Panc1 (cell line): ENCODE measurements around the gene TLE4.

Source experiments
- SIN3A ChIP-seq: IDR thresholded peaks from 2 replicates; pipeline ENCODE4 v1.6.1; 2012; ENCODE audit warnings: low read depth, mild to moderate bottlenecking, low read length, moderate library complexity, borderline replicate concordance; ENCODE audit not compliant: insufficient read depth
- TF ChIP-seq, protein P1 (sequence below), 2 experiments: IDR thresholded peaks; 2 replicates each; pipeline ENCODE4 v1.6.1; 2011 to 2012; ENCODE audit warnings: low read depth in 2 of 2, control low read depth in 1 of 2, low read length in 1 of 2, mild to moderate bottlenecking in 1 of 2, moderate library complexity in 1 of 2; ENCODE audit not compliant: insufficient read depth in 1 of 2
- TF ChIP-seq, protein P2 (sequence below): fragments of 450-650 bp; IDR thresholded peaks from 2 replicates; pipeline ENCODE4 v1.5.1; 2017; ENCODE audit warnings: mild to moderate bottlenecking

DNA sequence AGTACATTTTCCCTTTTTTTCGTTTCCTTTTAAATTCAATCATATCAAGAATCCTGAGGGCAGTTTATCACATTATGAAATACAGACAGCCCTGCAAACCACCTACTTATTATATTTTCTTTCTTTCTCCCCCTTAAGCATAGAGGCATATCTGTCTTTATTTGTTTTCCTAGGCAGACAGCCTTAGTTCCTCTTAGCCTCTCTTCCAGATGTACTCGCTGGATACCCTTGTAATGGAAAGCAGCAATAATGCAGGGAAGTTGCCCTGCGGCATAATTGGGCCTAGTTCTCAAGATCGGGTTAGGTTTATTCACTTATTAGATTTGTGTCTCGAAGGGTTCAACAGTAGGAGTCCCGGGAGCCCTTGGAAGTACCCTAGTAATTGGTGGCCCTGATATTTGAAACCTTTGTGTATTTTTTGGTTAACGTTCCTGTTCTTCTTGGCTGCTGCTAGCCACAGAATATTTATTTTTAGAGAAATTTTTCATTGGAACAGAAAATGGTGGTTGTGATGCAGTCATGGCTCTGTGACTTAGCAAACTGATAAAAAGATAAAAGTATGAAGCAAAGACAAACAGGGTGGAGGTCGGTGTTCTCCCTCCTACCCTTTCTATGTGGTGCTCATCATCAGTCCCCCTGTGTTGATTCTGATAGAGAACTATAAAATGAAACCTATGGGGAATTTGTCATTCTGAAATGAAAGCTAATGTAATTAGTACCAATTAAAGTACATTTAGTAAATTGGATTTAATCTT is 6.4 kb downstream of the TLE4 start:
- TF ChIP-seq, protein P1, sequence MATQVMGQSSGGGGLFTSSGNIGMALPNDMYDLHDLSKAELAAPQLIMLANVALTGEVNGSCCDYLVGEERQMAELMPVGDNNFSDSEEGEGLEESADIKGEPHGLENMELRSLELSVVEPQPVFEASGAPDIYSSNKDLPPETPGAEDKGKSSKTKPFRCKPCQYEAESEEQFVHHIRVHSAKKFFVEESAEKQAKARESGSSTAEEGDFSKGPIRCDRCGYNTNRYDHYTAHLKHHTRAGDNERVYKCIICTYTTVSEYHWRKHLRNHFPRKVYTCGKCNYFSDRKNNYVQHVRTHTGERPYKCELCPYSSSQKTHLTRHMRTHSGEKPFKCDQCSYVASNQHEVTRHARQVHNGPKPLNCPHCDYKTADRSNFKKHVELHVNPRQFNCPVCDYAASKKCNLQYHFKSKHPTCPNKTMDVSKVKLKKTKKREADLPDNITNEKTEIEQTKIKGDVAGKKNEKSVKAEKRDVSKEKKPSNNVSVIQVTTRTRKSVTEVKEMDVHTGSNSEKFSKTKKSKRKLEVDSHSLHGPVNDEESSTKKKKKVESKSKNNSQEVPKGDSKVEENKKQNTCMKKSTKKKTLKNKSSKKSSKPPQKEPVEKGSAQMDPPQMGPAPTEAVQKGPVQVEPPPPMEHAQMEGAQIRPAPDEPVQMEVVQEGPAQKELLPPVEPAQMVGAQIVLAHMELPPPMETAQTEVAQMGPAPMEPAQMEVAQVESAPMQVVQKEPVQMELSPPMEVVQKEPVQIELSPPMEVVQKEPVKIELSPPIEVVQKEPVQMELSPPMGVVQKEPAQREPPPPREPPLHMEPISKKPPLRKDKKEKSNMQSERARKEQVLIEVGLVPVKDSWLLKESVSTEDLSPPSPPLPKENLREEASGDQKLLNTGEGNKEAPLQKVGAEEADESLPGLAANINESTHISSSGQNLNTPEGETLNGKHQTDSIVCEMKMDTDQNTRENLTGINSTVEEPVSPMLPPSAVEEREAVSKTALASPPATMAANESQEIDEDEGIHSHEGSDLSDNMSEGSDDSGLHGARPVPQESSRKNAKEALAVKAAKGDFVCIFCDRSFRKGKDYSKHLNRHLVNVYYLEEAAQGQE (IDR thresholded peaks at IDR 0.05; ENCODE audit: insufficient read depth in 1 of 2, low read depth in 2 of 2, low read length in 1 of 2) = no peak
- TF ChIP-seq SIN3A = no peak
- TF ChIP-seq, protein P2, sequence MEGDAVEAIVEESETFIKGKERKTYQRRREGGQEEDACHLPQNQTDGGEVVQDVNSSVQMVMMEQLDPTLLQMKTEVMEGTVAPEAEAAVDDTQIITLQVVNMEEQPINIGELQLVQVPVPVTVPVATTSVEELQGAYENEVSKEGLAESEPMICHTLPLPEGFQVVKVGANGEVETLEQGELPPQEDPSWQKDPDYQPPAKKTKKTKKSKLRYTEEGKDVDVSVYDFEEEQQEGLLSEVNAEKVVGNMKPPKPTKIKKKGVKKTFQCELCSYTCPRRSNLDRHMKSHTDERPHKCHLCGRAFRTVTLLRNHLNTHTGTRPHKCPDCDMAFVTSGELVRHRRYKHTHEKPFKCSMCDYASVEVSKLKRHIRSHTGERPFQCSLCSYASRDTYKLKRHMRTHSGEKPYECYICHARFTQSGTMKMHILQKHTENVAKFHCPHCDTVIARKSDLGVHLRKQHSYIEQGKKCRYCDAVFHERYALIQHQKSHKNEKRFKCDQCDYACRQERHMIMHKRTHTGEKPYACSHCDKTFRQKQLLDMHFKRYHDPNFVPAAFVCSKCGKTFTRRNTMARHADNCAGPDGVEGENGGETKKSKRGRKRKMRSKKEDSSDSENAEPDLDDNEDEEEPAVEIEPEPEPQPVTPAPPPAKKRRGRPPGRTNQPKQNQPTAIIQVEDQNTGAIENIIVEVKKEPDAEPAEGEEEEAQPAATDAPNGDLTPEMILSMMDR = no peak
